GM12875 (cell line): ENCODE data around the gene GPR141.

Source experiments
- H3K4me3 ChIP-seq: one replicate; pipeline ENCODE4 v1.5.1; 2011; ENCODE audit warnings: low read depth, low read length, control low read depth
- TF ChIP-seq, protein P1 (sequence below): IDR thresholded peaks from 2 replicates; pipeline ENCODE4 v1.5.1; 2011; ENCODE audit warnings: low read depth, mild to moderate bottlenecking, control low read depth, inconsistent platforms, low read length, moderate library complexity, borderline replicate concordance; ENCODE audit not compliant: insufficient read depth

The GPR141 gene

GRCh38 chr7:37684927-37685326, 1.4 kb downstream of the GPR141 start:
- H3K4me3 ChIP-seq = no peak overlapping the region
- TF ChIP-seq, protein P1, sequence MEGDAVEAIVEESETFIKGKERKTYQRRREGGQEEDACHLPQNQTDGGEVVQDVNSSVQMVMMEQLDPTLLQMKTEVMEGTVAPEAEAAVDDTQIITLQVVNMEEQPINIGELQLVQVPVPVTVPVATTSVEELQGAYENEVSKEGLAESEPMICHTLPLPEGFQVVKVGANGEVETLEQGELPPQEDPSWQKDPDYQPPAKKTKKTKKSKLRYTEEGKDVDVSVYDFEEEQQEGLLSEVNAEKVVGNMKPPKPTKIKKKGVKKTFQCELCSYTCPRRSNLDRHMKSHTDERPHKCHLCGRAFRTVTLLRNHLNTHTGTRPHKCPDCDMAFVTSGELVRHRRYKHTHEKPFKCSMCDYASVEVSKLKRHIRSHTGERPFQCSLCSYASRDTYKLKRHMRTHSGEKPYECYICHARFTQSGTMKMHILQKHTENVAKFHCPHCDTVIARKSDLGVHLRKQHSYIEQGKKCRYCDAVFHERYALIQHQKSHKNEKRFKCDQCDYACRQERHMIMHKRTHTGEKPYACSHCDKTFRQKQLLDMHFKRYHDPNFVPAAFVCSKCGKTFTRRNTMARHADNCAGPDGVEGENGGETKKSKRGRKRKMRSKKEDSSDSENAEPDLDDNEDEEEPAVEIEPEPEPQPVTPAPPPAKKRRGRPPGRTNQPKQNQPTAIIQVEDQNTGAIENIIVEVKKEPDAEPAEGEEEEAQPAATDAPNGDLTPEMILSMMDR = no peak

GRCh38 chr7:37686556-37687345, 3.2 kb downstream of the GPR141 start:
- H3K4me3 ChIP-seq = no peak overlapping the region
- TF ChIP-seq, protein P1 = no peak

- TF ChIP-seq, protein P1 = no peak
- no peak overlapping the region for H3K4me3 ChIP-seq
Observed at GRCh38 chr7:37690206-37690605, 6.6 kb downstream of the GPR141 start.

DNA sequence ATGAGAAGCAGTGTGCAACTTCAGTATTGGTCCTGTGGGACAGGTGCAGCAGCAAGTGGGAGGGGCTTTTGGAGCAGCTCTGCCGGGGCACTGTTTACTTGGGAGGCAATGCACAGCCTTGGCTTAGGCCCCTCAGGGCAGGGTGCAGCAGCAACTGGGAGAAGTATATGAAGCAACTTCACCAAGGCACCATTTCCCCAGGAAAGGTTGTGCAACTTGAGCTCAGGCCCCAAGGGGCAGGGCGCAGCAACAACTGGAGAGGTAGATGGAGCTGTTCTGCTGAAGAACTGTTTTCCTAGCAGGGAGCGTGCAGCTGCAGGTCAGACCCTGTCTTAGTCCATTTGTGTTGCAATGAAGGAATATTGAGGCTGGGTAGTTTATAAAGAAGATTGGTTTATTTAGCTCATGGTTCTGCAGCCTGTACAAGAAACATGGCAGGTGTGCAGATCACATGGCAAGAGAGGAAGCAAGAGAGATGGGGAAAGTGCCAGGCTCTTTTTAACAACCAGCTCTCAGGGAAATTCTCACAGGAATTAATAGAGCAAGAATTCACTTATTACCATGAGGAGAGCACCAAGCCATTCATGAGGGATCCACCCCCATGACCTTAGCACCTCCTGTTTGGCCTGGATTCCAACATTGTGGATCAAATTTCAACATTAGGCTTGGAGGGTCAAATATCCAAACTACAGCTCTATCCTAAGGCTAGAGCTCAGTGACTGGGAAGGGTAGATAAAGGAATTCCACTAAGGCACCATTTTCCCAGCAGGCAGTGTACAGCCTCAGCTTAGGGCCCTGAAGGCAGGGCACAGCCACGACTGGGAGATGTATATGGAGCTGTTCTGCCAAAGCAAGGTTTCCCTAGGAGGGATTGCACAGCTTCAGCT, 10.9 kb downstream of the GPR141 start:
- TF ChIP-seq, protein P1 = no peak
- no peak overlapping the region for H3K4me3 ChIP-seq

GRCh38 chr7:37698276-37698675, 14.7 kb downstream of the GPR141 start:
- H3K4me3 ChIP-seq = no peak overlapping the region
- TF ChIP-seq, protein P1 = no peak

GRCh38 chr7:37698782-37699181, 15.2 kb downstream of the GPR141 start:
- TF ChIP-seq, protein P1 = no peak
- H3K4me3 ChIP-seq = no peak overlapping the region

DNA sequence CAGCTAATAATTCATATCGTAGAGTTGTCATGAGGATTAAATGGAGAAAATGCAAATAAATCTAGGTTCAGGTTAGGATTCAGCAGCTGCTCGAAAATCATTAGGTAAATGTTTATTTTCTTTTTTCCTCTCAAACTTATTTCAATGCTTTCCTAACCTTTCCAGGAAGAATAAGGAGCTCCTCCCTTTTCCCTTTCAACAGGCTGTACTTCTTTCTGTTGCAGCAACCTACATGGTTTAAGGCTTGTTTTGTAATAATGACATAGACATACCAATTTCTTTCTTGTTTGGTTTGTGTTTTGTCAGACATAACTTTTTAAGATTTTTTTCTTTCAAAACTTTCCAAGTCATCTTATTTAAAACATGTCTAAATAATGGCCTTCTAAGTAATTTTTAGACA, 18.2 kb downstream of the GPR141 start:
- no peak overlapping the region for H3K4me3 ChIP-seq
- TF ChIP-seq, protein P1 = no peak
